ENCODE measurements around the gene ZNF19. TPM values are rescaled to one million over a fixed set of nuclear protein-coding genes. Genes with fewer than 3 reads are reported as not detected.

Gene ZNF19
- polyA plus RNA-seq, 4 donors: 1.3 to 8.3 (median 1.9) TPM

DNA sequence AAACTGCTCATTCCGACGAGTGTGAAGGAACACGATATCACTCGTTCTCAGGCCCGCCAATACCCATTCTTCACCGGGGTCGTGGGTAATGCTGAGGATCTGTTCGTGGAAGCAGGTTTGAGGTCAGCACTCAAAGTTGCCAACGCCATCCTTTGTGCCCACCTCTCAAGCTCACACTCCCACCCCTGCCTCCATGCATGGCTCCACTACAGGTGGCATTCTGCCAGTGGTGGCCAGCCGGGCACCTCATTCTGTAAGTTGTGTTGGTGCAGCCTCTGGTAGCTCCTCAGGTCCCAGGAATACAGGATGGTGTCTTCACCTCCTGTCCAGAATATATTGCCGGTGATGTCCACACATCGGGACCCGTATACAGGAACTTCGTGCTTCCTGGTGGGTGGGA, 57.9 kb downstream of the ZNF19 start:
- Histone ChIP-seq H3K27me3 (ENCODE audit: control insufficient read depth in 3 of 3, insufficient read depth in 3 of 3, low read length in 3 of 3) (peaks cover under 1 to 17% (median 9%) of the 10 kb centered on the region in 3 donors), H3K36me3 (ENCODE audit: control insufficient read depth in 3 of 3, insufficient read depth in 2 of 3, low read depth in 1 of 3, low read length in 3 of 3) (no peaks in the 10 kb centered on the region), H3K27ac (ENCODE audit: low read depth in 1 of 3, low read length in 2 of 3) (no peak overlapping the region), H3K9me3 (ENCODE audit: control insufficient read depth in 2 of 2, insufficient read depth in 1 of 2, low read depth in 1 of 2, low read length in 1 of 2) (peaks cover 0 to 2% of the 10 kb centered on the region in 2 donors), H3K4me3 (ENCODE audit: low read depth in 1 of 3, low read length in 3 of 3) (no peak overlapping the region), H3K4me1 (ENCODE audit: control insufficient read depth in 3 of 3, insufficient read depth in 2 of 3, low read depth in 1 of 3, low read length in 2 of 3) (no peaks in the 10 kb centered on the region)
- DNase-seq (no peak), FAIRE-seq (no peak)
- WGBS, 3 donors: 87 to 89% (median 88%) methylated on average over 14 of the region's 14 CpGs

DNA sequence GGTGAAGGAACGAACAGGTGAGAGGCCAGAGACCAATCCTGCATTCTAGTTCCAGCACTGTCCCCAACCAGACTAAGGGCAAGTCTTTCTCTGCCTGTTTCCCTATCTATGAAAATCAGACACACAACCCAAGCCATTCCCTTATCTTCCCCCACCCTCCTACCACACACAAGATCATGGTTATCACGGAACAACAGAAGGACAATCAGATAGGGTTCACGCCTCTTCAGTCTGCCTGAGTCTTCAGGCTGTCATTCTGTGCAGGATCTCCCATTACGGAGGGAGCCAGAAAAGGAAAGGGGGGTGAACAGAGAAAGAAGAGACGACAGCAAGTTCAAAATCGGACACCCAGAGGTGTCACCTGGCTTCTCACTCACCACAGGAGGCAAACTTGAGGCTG, 58.4 kb downstream of the ZNF19 start:
- no peak for DNase-seq
- H3K27me3 ChIP-seq (ENCODE audit: control insufficient read depth in 3 of 3, insufficient read depth in 3 of 3, low read length in 3 of 3): peaks cover 3 to 21% (median 11%) of the 10 kb centered on the region in 3 donors
- 58 to 67% (median 66%) methylated on average over 6 of the region's 6 CpGs for WGBS, 3 donors
- H3K27ac ChIP-seq (ENCODE audit: low read depth in 1 of 3, low read length in 2 of 3): no peak overlapping the region
- H3K4me1 ChIP-seq (ENCODE audit: control insufficient read depth in 3 of 3, insufficient read depth in 2 of 3, low read depth in 1 of 3, low read length in 2 of 3): no peaks in the 10 kb centered on the region
- H3K36me3 ChIP-seq (ENCODE audit: control insufficient read depth in 3 of 3, insufficient read depth in 2 of 3, low read depth in 1 of 3, low read length in 3 of 3): no peaks in the 10 kb centered on the region
- no peak overlapping the region for H3K4me3 ChIP-seq (ENCODE audit: low read depth in 1 of 3, low read length in 3 of 3)
- peaks cover 0 to 2% of the 10 kb centered on the region in 2 donors for H3K9me3 ChIP-seq (ENCODE audit: control insufficient read depth in 2 of 2, insufficient read depth in 1 of 2, low read depth in 1 of 2, low read length in 1 of 2)
- FAIRE-seq: no peak

DNA sequence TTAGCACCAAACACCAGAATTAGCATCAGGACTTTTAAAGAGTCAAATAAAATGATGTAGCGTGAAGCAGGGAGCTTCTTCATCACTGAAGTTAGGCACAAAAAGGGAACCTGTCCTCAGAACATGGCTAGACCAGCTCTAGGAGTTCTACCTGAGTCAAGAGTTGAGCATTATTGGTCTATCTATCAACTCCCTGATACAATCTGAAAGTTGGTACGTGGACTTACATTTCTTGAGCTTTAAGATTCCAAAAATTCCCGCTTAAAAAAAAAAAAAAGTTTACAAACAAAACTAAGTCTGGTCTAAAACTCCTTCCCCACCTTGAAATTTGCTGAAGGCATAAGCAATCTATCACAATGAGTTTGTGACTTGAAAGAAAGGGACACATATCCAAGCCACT, 59.5 kb downstream of the ZNF19 start:
- no peak for FAIRE-seq
- 76 to 83% (median 78%) methylated on average over 3 of the region's 3 CpGs for WGBS, 3 donors

DNA sequence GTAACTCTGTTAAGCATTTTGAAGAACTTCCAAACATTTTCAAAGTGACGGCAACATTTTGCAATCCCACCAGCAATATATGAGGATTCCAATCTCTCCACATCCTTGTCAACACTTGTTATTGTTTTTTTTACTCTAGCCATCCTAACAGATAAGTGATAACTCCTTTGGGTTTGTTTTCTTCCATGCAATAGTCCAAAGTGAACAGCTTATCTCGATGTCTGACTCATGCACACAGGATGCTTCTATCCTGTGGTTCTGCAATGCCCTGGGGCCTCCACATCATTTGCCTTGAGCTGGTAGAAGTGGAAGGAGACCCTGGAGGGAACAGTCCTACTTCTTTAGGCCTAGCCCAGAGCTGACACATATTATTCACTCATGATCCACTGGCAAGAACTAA, 60.2 kb downstream of the ZNF19 start:
- H3K27me3 ChIP-seq (ENCODE audit: control insufficient read depth in 3 of 3, insufficient read depth in 3 of 3, low read length in 3 of 3): peaks cover 3 to 34% (median 18%) of the 10 kb centered on the region in 3 donors
- H3K9me3 ChIP-seq (ENCODE audit: control insufficient read depth in 2 of 2, insufficient read depth in 1 of 2, low read depth in 1 of 2, low read length in 1 of 2): peaks cover 0 to 2% of the 10 kb centered on the region in 2 donors
- H3K4me1 ChIP-seq (ENCODE audit: control insufficient read depth in 3 of 3, insufficient read depth in 2 of 3, low read depth in 1 of 3, low read length in 2 of 3): no peaks in the 10 kb centered on the region
- no peaks in the 10 kb centered on the region for H3K36me3 ChIP-seq (ENCODE audit: control insufficient read depth in 3 of 3, insufficient read depth in 2 of 3, low read depth in 1 of 3, low read length in 3 of 3)
- FAIRE-seq (no peak), DNase-seq (no peak)
- no peak overlapping the region for H3K27ac ChIP-seq (ENCODE audit: low read depth in 1 of 3, low read length in 2 of 3)
- H3K4me3 ChIP-seq (ENCODE audit: low read depth in 1 of 3, low read length in 3 of 3): no peak overlapping the region
- 75 to 93% (median 78%) methylated on average over 2 of the region's 2 CpGs for WGBS, 3 donors

More for the DNA sequence above, 59.5 kb downstream of the ZNF19 start:
- Histone ChIP-seq H3K4me1 (ENCODE audit: control insufficient read depth in 3 of 3, insufficient read depth in 2 of 3, low read depth in 1 of 3, low read length in 2 of 3) (no peaks in the 10 kb centered on the region), H3K27ac (ENCODE audit: low read depth in 1 of 3, low read length in 2 of 3) (no peak overlapping the region), H3K27me3 (ENCODE audit: control insufficient read depth in 3 of 3, insufficient read depth in 3 of 3, low read length in 3 of 3) (peaks cover 3 to 31% (median 16%) of the 10 kb centered on the region in 3 donors), H3K4me3 (ENCODE audit: low read depth in 1 of 3, low read length in 3 of 3) (no peak overlapping the region), H3K9me3 (ENCODE audit: control insufficient read depth in 2 of 2, insufficient read depth in 1 of 2, low read depth in 1 of 2, low read length in 1 of 2) (peaks cover 0 to 2% of the 10 kb centered on the region in 2 donors), H3K36me3 (ENCODE audit: control insufficient read depth in 3 of 3, insufficient read depth in 2 of 3, low read depth in 1 of 3, low read length in 3 of 3) (no peaks in the 10 kb centered on the region)
- DNase-seq: no peak

DNA sequence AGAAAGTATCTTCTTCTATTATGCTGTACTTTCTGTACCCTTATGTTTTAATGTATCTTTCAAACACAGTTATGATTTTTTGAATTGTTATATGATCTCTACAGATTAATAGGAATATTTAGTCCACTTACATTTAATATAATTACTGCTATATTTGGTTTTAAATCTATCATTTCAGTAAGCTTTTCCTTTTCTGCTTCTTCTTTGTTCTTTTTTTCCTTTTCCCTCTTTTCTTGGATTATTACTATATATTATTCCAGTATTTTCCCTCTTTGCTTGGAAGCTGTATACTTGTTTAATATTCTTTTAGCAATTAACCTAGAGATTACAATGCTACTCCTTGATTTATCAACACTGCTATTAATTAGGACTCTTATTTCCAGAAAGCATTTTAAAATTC, 60.7 kb downstream of the ZNF19 start:
- peaks cover 0 to 2% of the 10 kb centered on the region in 2 donors for H3K9me3 ChIP-seq (ENCODE audit: control insufficient read depth in 2 of 2, insufficient read depth in 1 of 2, low read depth in 1 of 2, low read length in 1 of 2)
- H3K27ac ChIP-seq (ENCODE audit: low read depth in 1 of 3, low read length in 2 of 3): no peak overlapping the region
- no peak for FAIRE-seq
- H3K4me3 ChIP-seq (ENCODE audit: low read depth in 1 of 3, low read length in 3 of 3): no peak overlapping the region
- H3K36me3 ChIP-seq (ENCODE audit: control insufficient read depth in 3 of 3, insufficient read depth in 2 of 3, low read depth in 1 of 3, low read length in 3 of 3): no peaks in the 10 kb centered on the region
- DNase-seq: no peak
- H3K4me1 ChIP-seq (ENCODE audit: control insufficient read depth in 3 of 3, insufficient read depth in 2 of 3, low read depth in 1 of 3, low read length in 2 of 3): no peaks in the 10 kb centered on the region
- H3K27me3 ChIP-seq (ENCODE audit: control insufficient read depth in 3 of 3, insufficient read depth in 3 of 3, low read length in 3 of 3): peaks cover 3 to 35% (median 18%) of the 10 kb centered on the region in 3 donors

DNA sequence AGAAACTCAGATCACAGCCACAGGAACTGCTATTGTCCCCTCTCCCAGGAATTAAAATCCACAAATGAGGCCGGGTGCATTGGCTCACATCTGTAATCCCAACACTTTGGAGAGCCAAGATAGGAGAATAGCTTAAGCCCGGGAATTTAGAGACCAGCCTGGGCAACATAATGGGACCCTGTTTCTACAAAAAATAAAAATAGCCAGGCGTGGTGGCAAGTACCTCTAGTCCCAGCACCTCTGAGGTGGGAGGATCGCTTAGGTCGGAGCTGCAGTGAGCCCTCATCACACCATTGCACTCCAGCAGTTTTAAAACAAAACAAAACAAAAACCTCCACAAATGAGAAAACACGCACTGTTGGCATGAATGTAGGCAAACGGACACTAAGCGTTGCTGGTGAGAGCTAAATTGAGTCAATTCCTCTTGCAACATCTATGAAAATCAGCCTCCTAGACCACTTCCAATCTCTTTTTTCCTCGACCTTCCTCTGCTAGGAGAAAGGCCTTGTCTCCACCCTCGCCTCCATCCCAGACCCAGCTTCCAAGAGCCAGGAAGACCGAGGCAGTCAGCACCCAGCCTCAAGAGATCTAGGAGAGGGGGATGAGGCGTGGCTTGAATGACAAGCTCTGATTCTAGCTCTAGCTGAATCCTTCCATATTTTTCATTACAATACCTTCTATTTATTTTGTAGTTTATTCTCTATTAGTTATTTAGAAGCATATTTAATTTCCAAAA, 62.1 kb downstream of the ZNF19 start:
- H3K4me3 ChIP-seq (ENCODE audit: low read depth in 1 of 3, low read length in 3 of 3): no peak overlapping the region
- peaks cover 3 to 35% (median 18%) of the 10 kb centered on the region in 3 donors for H3K27me3 ChIP-seq (ENCODE audit: control insufficient read depth in 3 of 3, insufficient read depth in 3 of 3, low read length in 3 of 3)
- peaks cover 0 to 2% of the 10 kb centered on the region in 2 donors for H3K9me3 ChIP-seq (ENCODE audit: control insufficient read depth in 2 of 2, insufficient read depth in 1 of 2, low read depth in 1 of 2, low read length in 1 of 2)
- H3K4me1 ChIP-seq (ENCODE audit: control insufficient read depth in 3 of 3, insufficient read depth in 2 of 3, low read depth in 1 of 3, low read length in 2 of 3): no peaks in the 10 kb centered on the region
- FAIRE-seq (no peak), DNase-seq (no peak)
- WGBS, 3 donors: 61 to 65% (median 64%) methylated on average over 12 of the region's 12 CpGs
- no peak overlapping the region for H3K27ac ChIP-seq (ENCODE audit: low read depth in 1 of 3, low read length in 2 of 3)
- no peaks in the 10 kb centered on the region for H3K36me3 ChIP-seq (ENCODE audit: control insufficient read depth in 3 of 3, insufficient read depth in 2 of 3, low read depth in 1 of 3, low read length in 3 of 3)

DNA sequence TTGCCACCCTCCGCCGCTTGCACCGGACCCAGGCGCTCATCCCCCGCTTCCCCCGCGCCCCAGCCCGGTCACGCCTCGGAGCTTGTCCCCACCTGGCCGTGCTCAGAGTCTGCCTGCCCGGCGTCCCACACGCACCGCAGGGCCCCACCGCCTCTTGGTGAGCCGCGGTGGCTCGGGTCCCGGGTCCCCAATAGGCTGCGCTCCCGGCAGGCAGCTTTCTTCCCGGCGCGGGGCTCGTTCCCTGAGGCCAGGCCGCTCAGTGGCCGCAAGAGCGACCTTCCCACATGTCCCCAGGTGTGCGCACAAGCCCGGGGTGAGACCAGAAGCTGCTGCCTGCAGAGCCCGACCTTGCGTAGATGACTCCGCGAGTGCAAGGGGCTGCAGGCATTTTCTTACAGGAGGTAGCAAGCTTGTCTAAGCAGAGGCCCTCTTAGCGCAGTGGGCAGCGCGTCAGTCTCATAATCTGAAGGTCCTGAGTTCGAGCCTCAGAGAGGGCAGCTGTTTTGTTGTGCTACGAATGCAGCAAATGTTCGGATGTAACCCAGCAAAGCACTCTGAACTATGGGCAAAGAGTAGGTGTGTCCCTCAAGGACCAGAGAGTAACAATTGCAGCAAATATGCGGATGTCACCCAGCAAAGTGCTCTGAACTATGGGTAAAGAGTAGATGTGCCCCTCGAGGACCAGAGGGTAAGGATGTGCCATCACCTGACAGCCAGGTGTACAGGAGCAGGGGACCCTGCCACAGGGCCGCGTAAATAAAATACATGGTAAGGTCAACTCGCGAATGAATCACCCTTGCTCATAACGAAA, 62.9 kb downstream of the ZNF19 start:
- DNase-seq: peak in 1 of 2 donors; percentile 68

DNA sequence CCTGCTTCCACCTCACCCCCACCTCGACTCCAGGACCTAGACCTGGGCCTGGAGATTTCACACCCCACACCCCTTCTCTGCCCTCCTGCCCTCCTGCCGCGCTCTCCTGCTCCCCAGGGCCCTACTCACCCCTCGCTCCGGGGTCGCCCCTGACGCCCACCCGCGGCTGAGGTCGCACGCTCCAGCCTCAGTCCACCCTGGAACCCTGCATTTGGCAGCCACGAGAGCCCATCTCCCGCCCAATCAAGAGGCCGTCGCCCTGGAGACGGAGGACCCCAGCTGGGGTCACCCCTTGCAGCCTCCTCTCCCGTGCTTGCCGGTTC, 63.4 kb downstream of the ZNF19 start:
- H3K4me3 ChIP-seq (ENCODE audit: low read depth in 1 of 3, low read length in 3 of 3): no peak overlapping the region

More for the DNA sequence above, 62.9 kb downstream of the ZNF19 start:
- Histone ChIP-seq H3K27ac (ENCODE audit: low read depth in 1 of 3, low read length in 2 of 3) (no peak overlapping the region), H3K4me3 (ENCODE audit: low read depth in 1 of 3, low read length in 3 of 3) (no peak overlapping the region), H3K36me3 (ENCODE audit: control insufficient read depth in 3 of 3, insufficient read depth in 2 of 3, low read depth in 1 of 3, low read length in 3 of 3) (no peaks in the 10 kb centered on the region), H3K4me1 (ENCODE audit: control insufficient read depth in 3 of 3, insufficient read depth in 2 of 3, low read depth in 1 of 3, low read length in 2 of 3) (no peaks in the 10 kb centered on the region), H3K27me3 (ENCODE audit: control insufficient read depth in 3 of 3, insufficient read depth in 3 of 3, low read length in 3 of 3) (peaks cover 3 to 35% (median 18%) of the 10 kb centered on the region in 3 donors), H3K9me3 (ENCODE audit: control insufficient read depth in 2 of 2, insufficient read depth in 1 of 2, low read depth in 1 of 2, low read length in 1 of 2) (peaks cover 0 to 2% of the 10 kb centered on the region in 2 donors)
- WGBS, 3 donors: 3 to 11% (median 9%) methylated on average over 37 to 48 of the region's 48 CpGs
- FAIRE-seq: no peak

More for the DNA sequence above, 63.4 kb downstream of the ZNF19 start:
- H3K4me1 ChIP-seq (ENCODE audit: control insufficient read depth in 3 of 3, insufficient read depth in 2 of 3, low read depth in 1 of 3, low read length in 2 of 3): no peaks in the 10 kb centered on the region
- no peaks in the 10 kb centered on the region for H3K36me3 ChIP-seq (ENCODE audit: control insufficient read depth in 3 of 3, insufficient read depth in 2 of 3, low read depth in 1 of 3, low read length in 3 of 3)
- H3K27me3 ChIP-seq (ENCODE audit: control insufficient read depth in 3 of 3, insufficient read depth in 3 of 3, low read length in 3 of 3): peaks cover 3 to 35% (median 18%) of the 10 kb centered on the region in 3 donors
- WGBS, 3 donors: 5 to 18% (median 12%) methylated on average over 18 of the region's 18 CpGs
- FAIRE-seq (no peak), DNase-seq (no peak)
- peaks cover 0 to 2% of the 10 kb centered on the region in 2 donors for H3K9me3 ChIP-seq (ENCODE audit: control insufficient read depth in 2 of 2, insufficient read depth in 1 of 2, low read depth in 1 of 2, low read length in 1 of 2)
- no peak overlapping the region for H3K27ac ChIP-seq (ENCODE audit: low read depth in 1 of 3, low read length in 2 of 3)
